Hematopoietic multipotent progenitor cell (in vitro differentiated cells): ENCODE measurements around the gene MRGPRD. TPM values are rescaled to one million over a fixed set of nuclear protein-coding genes. Genes with fewer than 3 reads are reported as not detected.
"Not testable (repeated sequence)": the region's sequence is repeated elsewhere in the genome, so short reads cannot be mapped to it uniquely, and the experiment has no call there.

Experiments used
- DNase-seq, 3 donors: peaks; one replicate each; pipeline ENCODE4 v3.0.0-alpha.2; 2011 to 2015; ENCODE audit warnings: low read depth in 2 of 3, low spot score in 2 of 3
- total RNA-seq: library from RNA; depleted of rRNA; stranded (reverse); fragments of >200 nt; gene quantifications from one replicate; pipeline ENCODE4 v1.2.3, GENCODE V29; 2012

MRGPRD gene
- total RNA-seq, 1 donor: not detected

GRCh38 chr11:69006816-69007215, 26.0 kb upstream of the MRGPRD start:
- DNase-seq: no peak

- no peak for DNase-seq
These were observed 25.0 kb upstream of the MRGPRD start for GRCh38 chr11:69005631-69006368.

- DNase-seq: no peak
These were observed 24.4 kb upstream of the MRGPRD start for GRCh38 chr11:69005183-69005630.

- DNase-seq: no peak
These were observed 23.8 kb upstream of the MRGPRD start for GRCh38 chr11:69004411-69005182.

- DNase-seq: no peak
These were observed 23.1 kb upstream of the MRGPRD start for GRCh38 chr11:69003866-69004367.

GRCh38 chr11:69003301-69003865, 22.6 kb upstream of the MRGPRD start:
- DNase-seq: no peak

GRCh38 chr11:69002570-69003231, 21.9 kb upstream of the MRGPRD start:
- no peak for DNase-seq

GRCh38 chr11:69002110-69002569, 21.4 kb upstream of the MRGPRD start:
- no peak for DNase-seq

GRCh38 chr11:69001243-69002081, 20.7 kb upstream of the MRGPRD start:
- no peak for DNase-seq

GRCh38 chr11:69000831-69001242, 20.1 kb upstream of the MRGPRD start:
- peak in 2 of 3 donors; percentile 17 to 28 for DNase-seq

GRCh38 chr11:69000391-69000790, 19.6 kb upstream of the MRGPRD start:
- DNase-seq: no peak

- not testable (repeated sequence) for DNase-seq
These were observed 19.1 kb upstream of the MRGPRD start for GRCh38 chr11:68999748-69000355.

- DNase-seq: no peak
These were observed 18.4 kb upstream of the MRGPRD start for GRCh38 chr11:68999093-68999747.

GRCh38 chr11:68998390-68998911, 17.7 kb upstream of the MRGPRD start:
- DNase-seq: peak in 1 of 3 donors; percentile 26

- DNase-seq: no peak
These were observed 17.2 kb upstream of the MRGPRD start for GRCh38 chr11:68997995-68998348.

GRCh38 chr11:68997124-68997994, 16.6 kb upstream of the MRGPRD start:
- DNase-seq: no peak

GRCh38 chr11:68996376-68997123, 15.8 kb upstream of the MRGPRD start:
- no peak for DNase-seq
